ENCODE data around the gene GMPPA.
A peak's percentile ranks its signal among the peaks of the same experiment; 100 is the strongest.

Gene GMPPA

DNA sequence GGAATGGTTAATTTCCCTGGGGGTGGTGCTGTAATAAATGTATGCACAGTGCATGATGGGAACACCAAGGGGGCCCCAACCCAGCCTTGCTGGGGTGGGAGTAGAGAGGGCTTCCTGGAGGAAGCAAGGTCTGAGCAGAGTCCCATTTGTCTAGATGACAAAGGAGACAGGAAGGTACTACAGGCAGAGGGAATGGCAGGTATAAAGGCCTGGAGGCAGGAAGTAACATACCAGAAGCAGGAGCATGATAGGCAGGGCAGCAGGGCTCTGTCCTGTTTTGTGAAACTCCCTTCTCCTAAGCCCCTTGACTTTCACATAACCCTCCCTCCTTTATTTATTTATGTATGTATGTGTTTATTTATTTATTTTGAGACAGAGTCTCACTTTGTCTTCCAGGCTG, 3.9 kb downstream of the GMPPA start:
- no peak for DNase-seq (ENCODE audit: low read depth in 2 of 2, low spot score in 1 of 2)

DNA sequence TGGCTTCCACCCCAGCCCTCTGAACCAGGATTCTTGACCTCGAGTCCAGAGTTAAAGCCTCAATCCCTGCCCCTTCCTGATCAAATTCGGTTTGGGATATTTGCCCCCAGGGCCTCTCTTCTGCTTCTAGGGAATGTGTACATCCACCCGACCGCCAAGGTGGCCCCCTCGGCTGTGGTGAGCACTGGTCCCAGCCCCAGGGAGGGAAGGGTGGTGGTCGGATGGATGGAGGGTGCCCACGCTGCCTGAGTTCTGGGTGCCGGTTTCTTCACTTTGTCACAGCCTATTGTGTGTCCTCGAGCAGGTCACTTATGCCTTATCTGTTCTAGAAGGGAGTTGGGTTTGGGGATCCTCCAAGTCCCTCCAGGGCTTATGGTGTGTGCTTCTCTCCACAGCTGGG, 6.9 kb downstream of the GMPPA start:
- DNase-seq (ENCODE audit: low read depth in 2 of 2, low spot score in 1 of 2) = no peak

DNA sequence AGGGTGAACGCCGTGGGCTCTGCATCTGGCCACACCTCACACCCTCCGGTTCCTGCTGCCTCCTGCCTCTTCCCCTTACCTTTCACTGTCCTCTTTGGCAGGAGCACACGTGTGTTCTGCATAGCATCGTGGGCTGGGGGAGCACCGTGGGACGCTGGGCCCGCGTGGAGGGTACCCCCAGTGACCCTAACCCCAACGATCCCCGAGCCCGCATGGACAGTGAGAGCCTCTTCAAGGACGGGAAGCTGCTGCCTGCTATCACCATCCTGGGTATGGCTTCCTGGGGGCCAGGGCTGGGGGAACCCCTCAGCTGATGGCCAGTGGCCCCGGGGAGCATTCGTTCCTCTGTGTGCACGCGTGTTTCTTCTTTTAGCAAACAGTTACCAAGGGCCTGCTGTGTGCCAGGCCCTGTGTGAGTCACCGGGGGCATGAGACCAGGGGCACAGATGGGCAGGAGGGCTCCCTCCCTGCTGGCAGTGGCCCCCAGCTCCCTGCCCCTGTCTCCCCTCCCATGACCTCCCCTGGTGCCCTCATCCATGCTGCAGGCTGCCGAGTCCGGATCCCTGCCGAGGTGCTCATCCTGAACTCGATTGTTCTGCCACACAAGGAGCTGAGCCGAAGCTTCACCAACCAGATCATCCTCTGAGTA, 7.6 kb downstream of the GMPPA start:
- no peak for DNase-seq (ENCODE audit: low read depth in 2 of 2, low spot score in 1 of 2)

DNA sequence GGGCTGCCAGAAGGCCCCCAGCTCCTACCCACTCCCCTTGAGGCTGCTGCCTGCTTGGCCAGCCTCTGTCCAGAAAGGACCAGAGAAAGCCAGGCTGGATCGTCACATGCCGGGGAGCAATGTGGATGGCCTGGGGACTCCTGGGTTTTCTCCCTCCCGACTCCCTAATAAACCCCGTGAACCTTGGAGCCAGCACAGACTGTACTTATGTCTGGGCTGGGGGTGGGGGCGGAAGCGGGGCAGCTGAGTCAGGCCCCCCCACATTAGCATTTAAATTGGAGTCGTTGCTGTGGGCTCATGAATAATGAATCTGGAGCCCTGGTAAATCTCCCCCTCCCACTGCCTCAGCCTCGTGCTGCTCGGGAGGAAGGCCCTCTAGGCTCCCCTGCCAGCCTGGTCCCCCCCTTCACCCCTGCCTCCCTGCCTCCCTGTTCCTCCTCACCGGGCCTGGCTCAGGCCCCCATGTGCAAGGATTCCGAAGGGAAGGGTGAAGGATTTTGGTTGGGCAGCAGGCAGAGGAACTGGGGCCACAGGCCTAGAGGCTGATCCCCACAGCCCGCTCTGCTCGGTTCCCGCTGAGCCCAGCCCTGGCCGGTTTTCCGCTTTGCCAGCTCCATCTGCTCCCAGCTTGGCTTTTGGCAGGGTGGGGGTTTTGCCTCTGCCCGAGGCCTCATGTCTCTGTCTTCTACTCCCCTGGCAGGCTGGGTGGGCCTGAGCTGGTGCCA, 8.3 kb downstream of the GMPPA start:
- DNase-seq (ENCODE audit: low read depth in 2 of 2, low spot score in 1 of 2) = no peak

DNA sequence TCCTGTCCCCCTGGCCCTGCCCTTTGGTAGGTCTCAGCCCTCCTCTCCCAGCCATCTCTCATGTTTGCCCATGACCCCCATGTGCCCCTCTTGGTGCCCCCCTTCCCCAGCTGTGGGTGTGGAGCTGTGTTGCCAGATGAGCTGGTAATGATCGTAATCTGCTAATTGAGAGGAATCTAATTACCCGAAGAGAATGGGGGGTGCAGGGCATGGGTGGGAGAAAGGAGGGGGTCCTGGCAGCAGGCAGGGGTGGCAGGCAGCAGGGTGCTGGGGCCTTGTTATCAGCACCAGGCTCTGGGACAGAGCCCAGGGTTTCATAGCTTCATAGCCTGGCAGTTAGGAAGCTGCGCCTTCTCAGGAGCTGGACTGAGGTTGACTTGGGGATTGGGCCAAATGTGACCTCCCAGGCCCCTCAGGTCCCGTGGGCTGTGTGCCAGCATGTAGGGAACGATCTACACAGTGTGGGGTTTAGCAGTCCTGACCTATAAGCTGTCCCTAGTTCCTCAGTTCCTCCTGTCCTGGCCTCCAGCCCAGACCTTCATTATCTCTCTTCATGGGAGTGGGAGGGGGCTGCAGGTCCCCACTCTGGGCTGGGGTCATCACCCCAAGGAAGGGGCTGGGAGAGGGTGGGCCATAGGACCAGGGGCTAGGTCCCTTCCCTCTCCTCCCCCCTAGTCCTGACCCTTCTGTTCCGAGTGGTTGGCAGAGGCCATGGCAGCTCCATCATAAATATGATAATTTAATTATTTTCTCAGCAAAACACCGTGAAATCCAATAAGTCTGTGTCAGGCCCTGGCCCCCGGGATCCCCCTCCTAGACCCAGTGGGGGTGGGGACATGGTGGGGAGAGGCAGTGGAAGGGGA, 9.1 kb downstream of the GMPPA start:
- no peak for DNase-seq (ENCODE audit: low read depth in 2 of 2, low spot score in 1 of 2)

DNA sequence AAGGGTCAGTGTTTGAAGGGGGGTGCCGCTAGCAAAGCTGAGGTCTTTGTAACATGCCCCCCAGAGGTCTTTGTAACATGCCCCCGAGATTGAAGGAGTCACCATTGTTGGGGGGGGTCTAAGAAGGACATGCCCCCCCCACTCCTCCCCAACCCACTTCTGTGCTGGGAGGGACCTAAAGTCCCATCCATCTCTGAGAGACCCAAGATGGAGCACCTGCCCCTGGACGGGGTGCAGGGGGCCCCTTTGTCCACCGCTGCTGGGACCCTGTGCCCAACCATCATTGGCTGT, 9.7 kb downstream of the GMPPA start:
- DNase-seq (ENCODE audit: low read depth in 2 of 2, low spot score in 1 of 2) = no peak

DNA sequence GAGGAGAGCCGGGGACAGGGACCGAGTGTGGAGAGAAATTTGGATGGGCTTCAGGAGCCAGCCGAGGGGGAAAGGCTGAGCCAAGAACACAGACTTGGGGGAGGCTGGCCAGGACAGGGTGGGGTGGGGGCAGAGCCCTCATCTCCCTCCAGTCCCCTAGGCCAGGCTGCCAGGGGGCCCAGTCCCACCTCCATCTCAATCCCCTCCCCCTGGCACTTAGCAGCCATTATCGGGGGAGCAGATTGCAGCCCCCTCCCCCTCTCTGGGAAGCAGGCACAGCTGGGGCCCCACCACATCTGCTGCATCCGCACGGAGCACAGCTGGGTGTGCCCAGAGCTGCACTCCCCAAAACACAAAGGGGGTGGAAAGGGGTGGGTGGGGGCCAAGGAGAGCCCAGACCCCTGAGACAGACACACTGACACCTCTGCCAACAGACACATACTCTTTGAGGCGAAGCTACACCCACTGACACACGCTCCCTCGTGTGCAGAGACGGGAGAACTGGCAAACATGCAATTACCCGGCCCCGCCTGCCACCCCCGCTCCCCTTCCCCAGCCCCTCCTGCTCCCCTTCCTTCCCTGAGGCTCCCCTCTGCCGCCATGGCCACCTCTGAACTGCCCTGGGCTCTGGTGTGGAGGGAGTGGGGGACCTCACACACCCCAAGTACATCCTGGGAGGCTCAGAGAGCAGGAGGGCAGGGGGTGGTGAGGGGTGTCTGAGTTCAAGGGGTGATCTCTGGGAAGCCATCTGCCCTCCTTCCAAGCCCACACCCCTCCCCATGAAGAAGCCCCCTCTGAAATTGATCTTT, 10.5 kb downstream of the GMPPA start:
- DNase-seq (ENCODE audit: low read depth in 2 of 2, low spot score in 1 of 2) = no peak

DNA sequence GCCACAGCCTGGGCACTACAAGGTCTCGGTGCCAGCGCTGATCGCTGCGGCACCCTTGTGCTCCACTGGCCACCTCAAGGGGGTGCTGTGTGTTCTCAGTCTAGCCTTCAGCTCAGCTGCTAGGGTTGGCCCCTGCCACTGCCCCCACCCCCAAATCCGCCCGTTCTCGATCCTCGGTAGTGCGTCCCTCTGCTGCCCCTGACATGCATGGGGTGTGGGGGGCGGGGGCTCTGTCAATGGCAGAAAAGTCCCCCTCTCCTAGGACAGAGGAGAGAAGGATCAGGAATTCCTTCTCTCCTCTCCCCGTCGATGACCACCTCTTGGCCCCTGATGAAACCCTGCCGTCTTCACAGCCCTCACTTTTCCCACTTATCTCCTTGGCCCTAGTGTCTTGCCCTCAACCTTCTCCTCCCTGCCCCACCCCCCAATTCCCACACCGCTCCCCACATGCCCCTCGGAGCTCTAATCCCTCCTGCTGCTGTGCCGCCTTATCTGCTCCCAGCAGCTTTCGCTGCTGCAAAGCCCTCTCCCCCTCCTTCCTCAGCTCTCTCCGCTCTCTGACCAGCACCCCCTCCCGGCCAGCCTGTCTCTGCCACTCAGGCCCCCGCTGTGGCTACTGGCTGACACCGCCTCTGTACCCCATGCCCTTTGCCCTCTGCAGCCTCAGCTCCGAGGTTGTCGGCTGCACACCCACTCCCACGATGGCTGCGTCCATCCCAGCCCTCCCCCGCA, 11.3 kb downstream of the GMPPA start:
- peak in 1 of 2 donors; percentile 10 for DNase-seq (ENCODE audit: low read depth in 2 of 2, low spot score in 1 of 2)

DNA sequence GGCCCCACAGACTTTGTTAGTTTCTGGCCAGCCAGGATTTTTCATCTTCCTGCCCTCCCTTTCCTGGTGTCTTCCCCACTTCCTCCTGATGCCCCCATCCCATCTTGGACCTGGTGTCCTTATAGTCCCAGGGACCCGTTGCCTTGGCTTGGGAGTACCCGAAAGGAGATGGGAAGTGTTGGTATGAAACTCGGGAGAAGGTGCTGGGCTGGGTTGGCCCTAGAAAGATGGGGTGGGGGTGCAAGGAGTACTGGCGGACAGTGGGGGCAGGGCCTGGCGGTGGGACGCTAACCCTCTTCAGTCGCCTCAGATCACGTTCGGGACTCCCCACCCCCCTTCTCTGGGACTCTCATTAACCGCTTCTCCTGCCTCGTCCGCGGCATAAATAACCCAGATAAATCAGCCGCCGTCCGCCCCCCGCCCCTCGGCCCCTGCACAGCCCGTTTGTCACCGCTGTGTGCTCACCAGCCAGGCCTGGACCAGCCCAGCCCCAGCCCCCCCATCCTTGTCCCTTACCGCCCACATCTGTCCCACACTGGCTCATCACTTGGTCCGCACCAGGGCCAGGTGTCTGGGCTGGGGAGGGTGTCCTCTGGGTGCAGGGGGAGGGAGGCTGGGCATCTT, 11.9 kb downstream of the GMPPA start:
- no peak for DNase-seq (ENCODE audit: low read depth in 2 of 2, low spot score in 1 of 2)

DNA sequence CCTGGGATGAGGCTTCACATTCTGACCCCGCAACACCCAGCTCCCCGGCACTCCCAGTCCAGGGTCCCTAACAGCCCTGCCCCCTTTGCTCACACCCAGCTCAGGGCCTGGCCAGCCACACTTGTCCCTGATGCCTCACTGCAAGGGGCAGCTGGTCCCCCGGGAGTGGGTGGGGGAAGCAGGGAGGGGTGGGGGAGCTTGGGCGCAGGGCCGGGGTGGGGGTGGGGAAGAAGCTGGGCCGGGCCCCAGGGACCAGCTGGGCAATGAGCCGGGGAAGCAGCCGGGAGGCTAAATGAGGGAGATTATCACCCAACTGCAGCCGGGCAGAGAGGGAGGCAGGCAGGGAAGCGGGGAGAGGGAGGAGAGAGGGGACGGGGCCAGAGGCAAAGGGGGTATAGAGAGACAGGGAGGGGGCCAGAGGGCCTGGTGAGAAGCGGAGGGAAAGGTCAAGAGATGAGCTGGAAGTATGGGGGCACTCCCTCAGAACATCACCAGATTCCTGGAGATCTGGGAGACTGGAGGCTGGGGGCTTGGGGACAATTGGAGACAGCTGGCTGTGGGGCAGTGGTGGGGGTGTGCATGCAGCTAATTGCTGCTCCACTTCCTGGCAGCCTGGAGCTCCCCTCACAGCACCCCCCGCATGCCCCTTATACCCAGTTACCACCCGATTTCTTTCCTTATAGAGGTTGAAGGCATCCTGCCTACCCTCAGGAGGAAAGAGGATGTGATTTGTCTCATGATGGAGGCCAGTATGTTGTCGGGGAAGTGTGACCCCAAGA, 13.0 kb downstream of the GMPPA start:
- DNase-seq (ENCODE audit: low read depth in 2 of 2, low spot score in 1 of 2) = no peak

DNA sequence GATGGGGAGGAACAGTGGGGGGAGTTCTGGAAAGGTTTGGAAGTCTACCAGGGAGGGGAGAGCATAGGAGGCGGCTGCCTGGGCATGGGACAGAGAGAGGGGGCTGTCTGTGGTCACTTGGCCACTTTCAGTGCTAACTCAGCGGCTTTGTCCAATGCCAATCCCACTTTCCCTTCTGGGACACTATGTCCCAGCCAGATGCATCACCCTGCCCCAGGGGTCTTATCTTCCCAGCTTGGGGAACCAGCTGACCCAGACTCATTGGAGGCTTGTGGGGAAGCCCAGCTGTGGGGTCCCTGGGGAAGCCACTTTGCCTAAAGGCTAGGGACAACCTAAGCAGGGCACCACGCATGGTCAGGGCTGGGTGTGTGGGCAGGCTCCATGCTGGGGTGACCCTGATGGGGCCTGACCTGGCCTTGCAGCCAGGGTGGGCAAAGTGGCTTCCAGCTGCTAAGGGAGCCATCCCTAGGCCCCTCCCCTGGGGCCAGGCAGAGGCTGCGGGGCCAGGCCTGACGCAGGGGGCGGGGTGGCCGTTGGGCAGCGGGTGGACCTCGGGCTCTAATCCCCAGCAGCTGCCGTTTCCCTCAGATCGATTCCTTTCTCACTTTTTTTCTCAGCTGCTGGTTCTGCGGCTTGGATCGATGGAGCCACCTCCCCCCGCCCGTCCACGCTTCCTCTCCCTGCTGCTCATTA, 14.0 kb downstream of the GMPPA start:
- no peak for DNase-seq (ENCODE audit: low read depth in 2 of 2, low spot score in 1 of 2)

DNA sequence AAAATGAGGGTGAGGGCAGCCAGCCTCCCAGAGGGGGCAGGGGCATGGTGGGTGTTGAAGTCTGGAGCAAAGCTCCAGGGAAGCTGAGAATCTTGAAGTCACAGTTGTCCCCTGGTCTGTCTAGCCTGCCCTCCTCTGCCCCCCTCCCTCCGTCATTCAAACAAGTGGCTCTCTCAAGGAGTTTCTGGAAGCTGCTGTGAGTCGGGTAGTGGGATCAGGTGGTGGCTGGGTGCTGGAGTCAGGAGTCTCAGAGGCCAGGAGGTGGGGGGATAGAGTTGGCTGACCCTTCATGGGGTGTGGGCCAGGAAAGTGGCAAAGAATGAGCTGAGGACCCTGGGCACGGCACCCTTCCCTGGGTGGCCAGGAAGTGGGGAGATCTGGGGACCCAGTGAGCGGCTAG, 15.1 kb downstream of the GMPPA start:
- no peak for DNase-seq (ENCODE audit: low read depth in 2 of 2, low spot score in 1 of 2)

DNA sequence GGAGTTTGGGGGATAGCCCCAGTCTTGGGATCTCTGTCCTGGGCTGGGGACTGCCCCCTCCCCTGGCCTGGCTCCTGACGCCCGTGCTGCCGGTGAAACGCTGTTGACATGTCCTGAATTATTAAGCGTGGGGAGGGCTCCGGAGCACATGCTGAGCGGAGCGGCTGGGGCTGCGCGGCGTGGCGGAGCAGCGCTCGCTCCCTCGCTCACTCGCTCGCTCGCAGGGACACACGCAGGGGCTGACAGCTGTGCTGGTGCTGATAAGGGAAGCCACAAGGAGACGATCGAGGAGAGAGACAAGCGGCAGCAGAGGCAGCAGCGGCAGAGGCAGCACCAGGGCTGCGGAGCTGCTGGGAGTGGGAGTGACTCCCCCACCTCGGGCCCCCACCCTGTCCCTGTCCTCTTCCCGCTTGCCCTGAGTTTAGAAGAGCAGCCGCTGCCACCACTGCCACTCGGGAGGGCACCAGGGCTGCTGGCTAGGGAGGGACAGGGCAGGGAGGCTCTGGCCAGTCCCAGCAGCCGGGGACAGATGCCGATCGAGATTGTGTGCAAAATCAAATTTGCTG, 15.6 kb downstream of the GMPPA start, which contains the start of gene ASIC4:
Gene ASIC4 (plus strand): TSS at position 287 of the 566 bp plus-strand sequence. CDS start 243 bp downstream, at position 530.
- no peak for DNase-seq (ENCODE audit: low read depth in 2 of 2, low spot score in 1 of 2)

DNA sequence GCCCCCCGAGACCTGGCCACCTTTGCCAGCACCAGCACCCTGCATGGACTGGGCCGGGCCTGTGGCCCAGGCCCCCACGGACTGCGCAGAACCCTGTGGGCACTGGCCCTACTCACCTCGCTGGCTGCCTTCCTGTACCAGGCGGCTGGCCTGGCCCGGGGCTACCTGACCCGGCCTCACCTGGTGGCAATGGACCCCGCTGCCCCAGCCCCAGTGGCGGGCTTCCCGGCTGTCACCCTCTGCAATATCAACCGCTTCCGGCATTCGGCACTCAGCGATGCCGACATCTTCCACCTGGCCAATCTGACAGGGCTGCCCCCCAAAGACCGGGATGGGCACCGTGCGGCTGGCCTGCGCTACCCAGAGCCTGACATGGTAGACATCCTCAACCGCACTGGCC, 16.1 kb downstream of the GMPPA start:
- DNase-seq (ENCODE audit: low read depth in 2 of 2, low spot score in 1 of 2) = no peak

DNA sequence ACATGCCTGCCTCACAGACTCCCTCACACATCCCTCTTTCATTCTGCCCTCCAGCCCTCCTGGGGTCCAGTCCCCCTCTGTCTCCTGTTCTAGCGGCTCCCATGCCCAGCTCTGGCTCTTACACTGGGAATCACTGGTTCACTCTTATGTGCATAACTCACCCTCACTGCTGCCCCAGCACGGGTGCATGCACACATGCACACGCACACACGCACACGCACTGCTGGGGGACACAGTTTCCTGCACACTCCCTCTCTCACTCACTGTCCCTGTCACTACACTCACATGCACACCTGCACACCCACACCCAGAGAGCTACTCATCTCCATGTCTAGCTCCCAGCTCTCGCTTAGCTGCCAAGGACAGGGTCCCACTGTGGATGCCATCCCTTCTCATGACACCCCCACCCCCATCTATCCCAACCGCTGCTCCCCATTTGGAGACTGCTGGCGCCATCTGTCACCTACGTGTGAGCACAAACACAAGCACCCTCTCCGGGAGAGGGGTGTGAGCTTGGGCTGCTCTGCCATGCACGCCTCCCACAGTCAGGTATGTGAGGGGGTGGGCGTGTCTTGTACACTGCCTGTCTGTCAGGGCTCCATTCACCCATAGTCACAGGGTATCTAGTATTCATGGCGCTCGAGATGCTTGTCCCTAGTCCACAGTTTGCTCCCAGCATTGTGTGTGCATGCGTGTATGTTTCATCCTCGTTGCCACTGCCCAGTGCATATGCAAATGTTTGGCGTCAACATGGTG, 17.4 kb downstream of the GMPPA start:
- no peak for DNase-seq (ENCODE audit: low read depth in 2 of 2, low spot score in 1 of 2)

DNA sequence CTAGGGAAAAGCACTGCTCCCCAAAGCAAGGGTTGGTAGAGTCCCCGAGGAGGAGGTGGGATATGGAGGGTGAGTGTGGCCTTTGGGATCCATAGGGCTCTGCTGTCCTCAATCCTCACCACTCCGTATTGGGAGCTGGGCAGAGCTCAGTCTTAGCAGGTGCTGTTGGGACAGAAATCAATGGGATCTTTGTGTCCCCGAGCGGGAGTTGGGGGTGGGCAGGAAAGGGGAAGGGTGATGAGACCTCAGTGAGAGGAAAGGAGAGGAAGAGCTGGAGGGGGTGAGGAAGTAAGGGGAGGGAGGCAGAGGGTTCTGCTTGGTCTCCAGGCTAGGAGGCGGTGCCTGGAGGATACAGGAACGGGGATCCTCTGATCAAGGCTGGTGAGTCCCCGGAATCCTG, 18.2 kb downstream of the GMPPA start:
- DNase-seq (ENCODE audit: low read depth in 2 of 2, low spot score in 1 of 2) = no peak

DNA sequence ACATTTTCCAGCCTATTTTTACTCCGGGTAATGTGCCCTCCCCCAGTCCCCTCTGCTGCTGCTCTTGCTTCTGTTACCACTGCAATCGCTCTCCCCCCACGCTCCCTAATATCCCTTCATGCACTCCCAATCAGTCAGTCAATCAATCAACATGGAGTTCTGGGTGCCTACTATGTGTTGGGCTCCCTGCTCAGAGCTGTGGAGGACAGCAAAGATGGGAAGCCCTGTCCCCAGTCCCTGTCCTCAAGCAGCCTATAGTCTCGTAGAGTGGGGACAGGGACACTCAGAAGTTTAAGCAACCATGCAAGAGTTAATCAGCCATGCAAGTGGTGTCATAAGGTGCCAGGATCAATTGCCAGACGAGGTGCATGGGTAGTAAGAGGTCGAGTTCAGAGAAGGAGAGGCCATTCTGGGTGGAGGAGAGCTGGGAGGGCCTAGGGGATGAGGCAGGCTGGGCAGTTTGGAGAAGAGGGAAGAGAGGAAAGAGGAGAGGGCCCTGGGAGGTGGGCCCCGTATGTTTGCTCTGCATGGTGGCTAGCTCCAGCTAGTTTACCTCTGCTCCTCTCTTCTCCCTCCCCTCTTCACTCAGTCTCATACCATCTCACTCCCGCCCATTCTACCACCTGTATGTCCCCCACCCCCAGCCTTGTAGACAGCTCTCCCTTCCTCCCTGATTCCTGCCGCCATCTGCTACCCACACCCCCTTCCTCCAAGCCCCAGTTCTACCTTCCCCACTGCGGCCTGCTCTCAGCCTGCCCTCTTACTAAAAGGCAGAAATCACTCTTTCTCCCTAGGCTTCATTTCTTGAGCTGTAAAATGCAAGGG, 19.5 kb downstream of the GMPPA start:
- DNase-seq (ENCODE audit: low read depth in 2 of 2, low spot score in 1 of 2) = no peak

Data from stimulated activated CD8-positive, alpha-beta memory T cell treated with anti-CD3 and anti-CD28 coated beads, Interleukin-4, amount 100 ng/mL, for 1 hour (primary cell).